HL-60/S4 treated with retinoic acid at 250 ng/mL for 4 days and 3 days (cell line): ENCODE results near the gene KRTAP10-1.

ENCODE experiments used
- in situ Hi-C: fragments of 300-500 bp; cut with MboI; formaldehyde crosslinking; loops from 2 replicates; pipeline ENCODE4 v1.7.0; 2022; ENCODE audit warnings: low sequenced_read_pairs

Gene KRTAP10-1

GRCh38 chr21:44519346-44520325 is 20.4 kb downstream of the KRTAP10-1 start:
- in situ Hi-C loops: loop anchor here (25.0 kb wide), 2 partner anchors 268 to 418 kb away; partner anchors contain the start of gene SLX9

DNA sequence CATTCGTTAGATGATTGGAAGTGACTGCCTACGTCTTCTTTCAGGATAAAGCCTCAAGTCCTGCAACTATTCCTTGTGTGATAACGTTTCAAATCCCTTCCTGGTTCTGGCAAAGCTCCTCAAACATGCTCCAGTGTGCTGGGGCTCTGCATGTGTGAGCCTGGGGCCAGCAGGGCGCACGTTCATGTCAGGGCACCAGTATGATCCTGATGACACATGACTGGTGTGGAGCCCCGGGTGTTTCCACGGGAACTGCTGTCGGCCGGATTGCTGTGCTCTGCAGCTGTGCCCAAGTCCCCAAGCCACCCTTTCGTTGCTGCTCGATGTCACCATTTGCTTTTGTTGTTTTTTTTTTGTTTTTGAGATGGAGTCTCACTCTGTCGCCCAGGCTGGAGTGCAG is 21.3 kb downstream of the KRTAP10-1 start:
- in situ Hi-C loops: loop anchor here (25.0 kb wide), 2 partner anchors 269 to 419 kb away; partner anchors contain the start of gene SLX9

- in situ Hi-C loops: loop anchor here (25.0 kb wide), 2 partner anchors 270 to 420 kb away; partner anchors contain the start of gene SLX9
Measured at GRCh38 chr21:44517175-44517899, 22.7 kb downstream of the KRTAP10-1 start.

GRCh38 chr21:44516828-44517174 is 23.2 kb downstream of the KRTAP10-1 start:
- in situ Hi-C loops: loop anchor here (25.0 kb wide), 2 partner anchors 270 to 420 kb away; partner anchors contain the start of gene SLX9

GRCh38 chr21:44516342-44516741 is 23.7 kb downstream of the KRTAP10-1 start:
- in situ Hi-C loops: loop anchor here (25.0 kb wide), 2 partner anchors 271 to 421 kb away; partner anchors contain the start of gene SLX9

GRCh38 chr21:44515359-44516165 is 24.4 kb downstream of the KRTAP10-1 start:
- in situ Hi-C loops: loop anchor here (25.0 kb wide), 2 partner anchors 272 to 422 kb away; partner anchors contain the start of gene SLX9

- in situ Hi-C loops: loop anchor here (25.0 kb wide), 2 partner anchors 272 to 422 kb away; partner anchors contain the start of gene SLX9
Measured at GRCh38 chr21:44514746-44515358, 25.1 kb downstream of the KRTAP10-1 start.

DNA sequence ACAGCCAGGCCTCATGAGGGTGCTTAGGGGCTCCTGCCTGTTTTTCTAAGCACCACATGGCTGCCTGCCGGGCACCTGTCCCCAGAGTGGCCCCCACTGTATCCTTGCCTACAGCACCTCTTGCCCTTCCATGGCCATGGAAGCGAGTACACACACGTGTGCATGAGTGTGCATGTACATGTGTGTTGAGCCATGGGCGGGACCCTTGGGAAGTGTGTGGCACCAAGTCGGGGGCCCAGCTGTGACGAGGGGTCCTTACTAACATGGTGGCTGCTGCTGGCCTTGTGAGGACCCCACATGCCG is 25.8 kb downstream of the KRTAP10-1 start:
- in situ Hi-C loops: loop anchor here (25.0 kb wide), 2 partner anchors 273 to 423 kb away; partner anchors contain the start of gene SLX9

DNA sequence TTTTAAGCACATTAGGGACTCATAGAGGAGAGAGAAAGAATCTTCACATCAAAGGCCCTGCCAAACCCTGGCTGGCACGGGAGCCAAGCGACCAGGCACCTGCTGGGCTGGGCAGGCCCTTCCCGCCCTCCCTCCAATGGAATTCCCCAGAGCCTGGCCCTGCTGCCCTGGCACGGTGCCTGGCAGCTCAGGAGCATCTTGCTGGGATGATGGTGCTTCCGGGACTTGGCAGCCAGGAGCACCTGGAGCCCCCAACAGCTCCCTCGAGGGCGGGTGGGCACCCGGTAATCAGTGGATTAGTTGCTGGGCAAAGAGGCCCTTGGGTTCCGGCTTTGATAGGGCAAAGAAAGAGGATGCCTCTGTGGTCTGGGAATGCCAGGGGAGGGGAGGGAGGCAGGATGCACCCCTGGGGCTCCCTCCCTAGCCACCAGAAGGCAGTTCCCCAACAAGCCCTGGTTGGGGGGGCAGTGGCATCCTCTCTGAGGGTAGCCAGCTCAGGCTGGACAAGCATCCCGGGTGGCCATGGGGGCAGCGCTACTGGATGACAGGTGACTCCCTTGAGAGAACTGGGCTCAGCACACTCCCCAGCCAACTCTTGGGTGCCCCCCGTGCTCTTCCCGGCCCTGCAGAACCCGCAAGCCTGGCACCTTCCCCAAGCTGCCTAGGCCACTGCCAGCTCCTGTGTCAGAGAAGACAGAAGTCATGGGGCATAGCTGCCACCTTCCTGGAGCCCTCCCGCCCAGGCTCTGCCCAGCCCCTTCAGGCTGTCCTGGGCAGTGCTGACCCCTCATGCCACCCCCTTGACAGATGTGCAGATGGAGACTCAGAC is 26.4 kb downstream of the KRTAP10-1 start:
- in situ Hi-C loops: loop anchor here (25.0 kb wide), 2 partner anchors 274 to 424 kb away; partner anchors contain the start of gene SLX9

DNA sequence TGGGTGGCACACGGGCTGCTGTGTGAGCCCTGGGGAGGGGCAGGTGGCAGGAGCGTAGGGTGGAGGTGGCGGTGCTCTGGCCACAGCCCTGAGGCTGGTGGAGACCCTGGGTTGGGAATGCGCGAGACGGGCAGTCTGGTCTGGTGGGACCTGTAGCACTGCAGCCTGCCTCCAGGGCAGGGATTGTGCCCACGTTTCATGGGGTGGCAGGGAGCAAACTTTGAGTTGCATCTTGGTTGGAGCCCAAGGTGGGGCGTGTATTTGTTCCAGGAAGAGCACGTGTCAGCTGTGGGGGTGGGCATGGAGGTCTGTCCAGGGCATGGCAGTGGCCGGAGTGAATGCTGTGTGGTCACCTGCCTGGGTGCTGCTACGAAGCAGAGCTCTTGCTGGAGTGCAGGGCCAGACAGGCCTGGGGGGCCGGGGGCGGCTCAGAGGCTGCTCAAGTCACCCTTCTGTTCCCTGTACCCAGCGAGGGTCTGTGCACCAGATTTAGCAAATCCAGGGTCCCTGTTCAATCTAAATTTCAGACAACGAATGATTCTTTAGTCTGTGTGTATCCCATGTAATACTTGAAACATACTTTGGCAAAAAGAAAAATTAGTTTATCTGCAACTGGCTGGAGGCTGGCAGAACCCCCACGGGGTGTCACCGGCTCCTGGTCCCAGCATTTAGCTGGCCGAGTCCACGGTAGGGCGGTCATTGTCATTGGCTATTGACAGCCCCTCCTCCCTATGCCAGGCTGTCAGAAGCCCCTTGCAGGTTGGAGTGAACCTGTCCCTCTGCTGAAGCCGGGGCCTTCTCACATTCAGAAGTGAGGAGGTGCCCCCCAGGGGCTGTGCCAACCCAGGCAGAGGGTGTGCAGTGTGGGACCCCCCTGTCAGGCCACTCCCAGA is 27.3 kb downstream of the KRTAP10-1 start:
- in situ Hi-C loops: loop anchor here (25.0 kb wide), 2 partner anchors 275 to 425 kb away; partner anchors contain the start of gene SLX9

- in situ Hi-C loops: loop anchor here (25.0 kb wide), 2 partner anchors 275 to 425 kb away; partner anchors contain the start of gene SLX9
Measured at GRCh38 chr21:44511938-44512275, 28.1 kb downstream of the KRTAP10-1 start.

GRCh38 chr21:44511219-44511937 is 28.6 kb downstream of the KRTAP10-1 start:
- in situ Hi-C loops: loop anchor here (25.0 kb wide), 2 partner anchors 276 to 426 kb away; partner anchors contain the start of gene SLX9

- in situ Hi-C loops: loop anchor here (25.0 kb wide), 2 partner anchors 277 to 427 kb away; partner anchors contain the start of gene SLX9
Measured at GRCh38 chr21:44510508-44511218, 29.3 kb downstream of the KRTAP10-1 start.

GRCh38 chr21:44510109-44510507 is 29.9 kb downstream of the KRTAP10-1 start:
- in situ Hi-C loops: loop anchor here (25.0 kb wide), 2 partner anchors 277 to 427 kb away; partner anchors contain the start of gene SLX9

GRCh38 chr21:44509539-44509938 is 30.5 kb downstream of the KRTAP10-1 start:
- in situ Hi-C loops: loop anchor here (25.0 kb wide), 2 partner anchors 278 to 428 kb away; partner anchors contain the start of gene SLX9

DNA sequence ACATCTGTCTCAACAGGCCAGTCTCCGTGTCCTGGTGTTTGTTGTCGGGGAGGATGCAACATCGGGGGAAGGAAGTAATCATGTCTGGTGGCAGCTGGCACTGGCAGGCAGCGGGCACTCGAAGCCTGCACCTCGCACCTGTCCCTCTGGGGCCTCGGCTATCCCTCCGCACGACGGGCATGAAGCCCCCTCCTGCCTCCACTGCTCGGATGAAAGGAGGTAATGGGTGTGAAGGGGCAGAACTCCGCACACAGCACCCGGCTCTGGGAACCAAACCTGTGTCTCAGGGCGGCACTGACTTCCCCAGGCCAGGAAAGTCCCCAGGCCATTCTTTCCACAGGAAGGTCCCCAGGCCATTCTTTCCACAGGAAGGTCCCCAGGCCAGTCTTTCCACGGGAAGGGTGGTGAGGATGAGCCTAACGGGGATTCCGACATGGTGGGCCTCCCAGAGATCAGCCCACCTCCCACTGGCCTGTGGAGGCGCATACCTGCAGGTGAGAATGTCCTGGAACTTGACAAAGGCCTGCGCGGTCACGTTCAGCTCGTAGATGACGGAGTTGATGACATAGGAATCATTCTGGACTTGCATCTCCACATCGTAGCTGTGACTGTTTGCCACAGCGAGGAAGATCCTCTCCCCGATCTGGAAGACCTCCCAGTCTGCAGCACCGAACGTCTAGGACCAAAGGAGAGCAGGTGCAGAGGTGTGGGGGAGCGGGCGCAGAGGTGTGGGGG is 31.1 kb downstream of the KRTAP10-1 start:
- in situ Hi-C loops: loop anchor here (25.0 kb wide), 2 partner anchors 278 to 428 kb away; partner anchors contain the start of gene SLX9
